SK-N-SH treated with all-trans-retinoic acid at 6 μM for 48 hours (cell line): ENCODE data around the gene CD79A.

Experiments used
- CREB5 ChIP-seq: fragments of 250-450 bp; sonication (Bioruptor Pico); IDR thresholded peaks from 2 replicates; pipeline ENCODE4 v1.5.1; 2020; ENCODE audit warnings: low read depth, mild to moderate bottlenecking, moderate library complexity
- ESRRG ChIP-seq: fragments of 250-450 bp; sonication (Bioruptor Pico); IDR thresholded peaks from 2 replicates; pipeline ENCODE4 v1.6.1; 2021; ENCODE audit warnings: mild to moderate bottlenecking
- GLIS3 ChIP-seq: fragments of 250-450 bp; sonication (Bioruptor Pico); IDR thresholded peaks from 2 replicates; pipeline ENCODE4 v1.5.0; 2020; ENCODE audit warnings: mild to moderate bottlenecking, moderate library complexity
- PATZ1 ChIP-seq: fragments of 250-450 bp; sonication (Bioruptor Pico); IDR thresholded peaks from 2 replicates; pipeline ENCODE4 v1.8.0; 2020; ENCODE audit warnings: mild to moderate bottlenecking, moderate library complexity, borderline replicate concordance
- RARB ChIP-seq: fragments of 250-450 bp; sonication (Bioruptor Pico); IDR thresholded peaks from 2 replicates; pipeline ENCODE4 v1.8.0; 2021; ENCODE audit warnings: mild to moderate bottlenecking, moderate library complexity
- TOX ChIP-seq: fragments of 250-450 bp; sonication (Bioruptor Pico); IDR thresholded peaks from 2 replicates; pipeline ENCODE4 v1.8.0; 2021; ENCODE audit warnings: mild to moderate bottlenecking, moderate library complexity, borderline replicate concordance
- TSHZ2 ChIP-seq: fragments of 250-450 bp; sonication (Bioruptor Pico); IDR thresholded peaks from 2 replicates; pipeline ENCODE4 v1.5.0; 2020; ENCODE audit warnings: mild to moderate bottlenecking, moderate library complexity
- ZFP3 ChIP-seq: fragments of 250-450 bp; sonication (Bioruptor Pico); IDR thresholded peaks from 2 replicates; pipeline ENCODE4 v1.5.0; 2020; ENCODE audit warnings: mild to moderate bottlenecking, moderate library complexity

DNA sequence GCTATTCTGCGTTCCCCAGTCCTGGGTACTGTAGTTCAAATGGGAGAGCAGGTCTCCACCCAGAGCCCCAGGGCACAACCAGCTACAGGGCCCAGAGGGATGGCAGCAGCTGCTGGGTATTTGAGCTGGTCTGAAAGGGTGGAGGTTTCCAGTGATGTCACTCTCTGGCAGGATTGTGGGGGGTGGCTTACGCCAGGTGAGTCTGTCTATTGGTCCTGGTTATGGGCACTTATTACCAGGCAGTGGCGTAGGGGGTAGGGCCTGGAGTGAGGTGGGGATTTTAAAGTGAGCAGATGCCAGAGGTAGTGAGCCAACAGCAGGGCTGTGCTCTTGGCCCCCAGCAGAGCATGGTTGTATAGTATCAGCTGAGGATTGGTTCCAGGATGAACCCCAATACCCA is 10.8 kb upstream of the CD79A start:
- no peak for TF ChIP-seq PATZ1 (CRISPR knock-in tag)
- no peak for TF ChIP-seq TSHZ2 (CRISPR knock-in tag)
- TF ChIP-seq TOX (CRISPR knock-in tag) = no peak
- TF ChIP-seq RARB (CRISPR knock-in tag) = no peak
- TF ChIP-seq CREB5 (CRISPR knock-in tag) = no peak
- TF ChIP-seq ESRRG = no peak
- TF ChIP-seq GLIS3 = no peak
- no peak for TF ChIP-seq ZFP3 (CRISPR knock-in tag)
